Activated CD4-positive, alpha-beta T cell treated with anti-CD3 and anti-CD28 coated beads, Interleukin-2, amount 50 U/mL, for 4 hours (primary cell): Measurements from ENCODE around the gene IL5.
"Not testable (repeated sequence)": the region's sequence is repeated elsewhere in the genome, so short reads cannot be mapped to it uniquely, and the experiment has no call there.

Experiments
- DNase-seq, 2 experiments: peaks; one replicate each; pipeline ENCODE4 v3.0.0-alpha.2; 2020

The IL5 gene

DNA sequence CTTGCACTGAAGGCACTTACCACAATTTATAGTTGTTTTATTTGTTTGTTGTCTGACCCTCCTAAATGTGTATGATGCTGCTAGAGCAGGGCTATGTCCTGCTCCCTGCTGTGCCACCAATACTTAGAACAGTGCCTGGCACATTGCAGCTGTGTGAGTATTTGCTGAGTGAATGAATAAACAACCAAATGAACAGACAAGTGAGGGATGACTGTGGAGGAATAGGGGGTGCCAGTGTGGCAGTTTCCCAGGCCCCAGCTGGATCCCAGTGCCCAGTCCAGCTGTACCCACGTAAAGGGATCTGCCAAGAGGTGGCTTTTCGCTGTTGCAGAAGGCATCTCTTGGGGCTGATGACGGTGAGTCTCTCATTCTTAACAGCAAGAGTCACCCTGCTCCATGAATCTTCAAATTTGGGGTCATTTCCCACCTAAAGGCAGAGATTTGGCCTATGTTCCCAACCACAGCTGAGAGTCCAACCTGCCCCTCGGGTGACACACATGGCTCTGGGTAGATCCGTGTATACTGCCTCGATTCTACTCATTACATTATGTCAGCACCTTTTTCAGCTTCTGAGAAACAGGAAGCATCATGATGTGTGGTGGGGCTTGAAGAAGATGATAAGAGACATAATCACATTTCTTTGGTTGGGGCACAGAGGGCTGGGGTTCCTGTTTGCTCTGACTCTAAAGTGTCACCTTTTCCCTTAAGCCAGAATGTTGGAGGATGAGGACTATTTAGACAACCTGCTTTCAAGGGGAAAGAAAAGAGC is 14.3 kb downstream of the IL5 start:
- DNase-seq = no peak

DNA sequence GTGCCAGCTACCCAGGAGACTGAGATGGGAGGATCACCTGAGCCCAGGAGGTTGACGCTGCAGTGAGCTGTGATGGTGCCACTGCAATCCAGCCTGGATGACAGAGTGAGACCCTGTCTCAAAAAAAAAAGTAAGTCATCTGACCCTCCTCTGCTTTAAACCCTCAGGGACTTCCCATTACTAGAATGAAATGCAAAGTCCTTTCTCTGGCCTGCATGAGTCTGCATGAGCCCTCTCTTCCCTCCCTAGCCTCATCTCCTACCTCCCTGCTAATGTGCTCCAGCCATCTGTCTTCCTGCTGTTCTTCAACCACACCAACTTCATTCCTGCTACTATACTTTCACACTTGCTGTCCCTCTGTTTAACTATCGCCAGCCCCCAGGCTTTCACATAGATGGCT is 15.3 kb downstream of the IL5 start:
- no peak for DNase-seq

DNA sequence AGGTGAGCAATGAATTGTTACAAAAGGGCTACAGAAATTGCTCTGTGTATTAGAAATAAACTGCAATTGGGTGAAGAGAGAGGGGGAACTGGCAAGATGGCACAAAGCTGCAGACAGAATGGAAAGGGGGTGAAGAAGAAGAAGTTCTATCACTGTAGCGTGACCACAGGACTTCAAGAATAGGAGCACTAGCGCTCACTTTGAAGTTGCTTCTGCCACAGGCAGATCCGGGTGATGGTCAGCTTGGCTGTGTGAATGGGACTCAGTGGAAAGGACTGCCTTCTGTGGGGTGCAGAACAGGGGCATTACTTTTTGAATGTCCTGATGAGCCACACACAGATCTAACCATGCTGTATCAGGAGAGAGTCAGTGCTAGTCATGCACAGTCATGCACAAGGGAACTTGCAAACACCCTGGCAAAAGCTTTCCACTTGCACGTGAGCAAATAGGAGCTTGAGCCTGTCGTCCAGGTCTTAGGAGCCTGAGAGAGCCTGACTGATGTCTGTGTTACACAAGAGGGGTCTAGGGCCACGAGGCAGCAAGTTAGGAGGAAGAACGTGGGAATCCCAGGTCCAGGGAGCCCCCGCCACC is 16.3 kb downstream of the IL5 start:
- no peak for DNase-seq

DNA sequence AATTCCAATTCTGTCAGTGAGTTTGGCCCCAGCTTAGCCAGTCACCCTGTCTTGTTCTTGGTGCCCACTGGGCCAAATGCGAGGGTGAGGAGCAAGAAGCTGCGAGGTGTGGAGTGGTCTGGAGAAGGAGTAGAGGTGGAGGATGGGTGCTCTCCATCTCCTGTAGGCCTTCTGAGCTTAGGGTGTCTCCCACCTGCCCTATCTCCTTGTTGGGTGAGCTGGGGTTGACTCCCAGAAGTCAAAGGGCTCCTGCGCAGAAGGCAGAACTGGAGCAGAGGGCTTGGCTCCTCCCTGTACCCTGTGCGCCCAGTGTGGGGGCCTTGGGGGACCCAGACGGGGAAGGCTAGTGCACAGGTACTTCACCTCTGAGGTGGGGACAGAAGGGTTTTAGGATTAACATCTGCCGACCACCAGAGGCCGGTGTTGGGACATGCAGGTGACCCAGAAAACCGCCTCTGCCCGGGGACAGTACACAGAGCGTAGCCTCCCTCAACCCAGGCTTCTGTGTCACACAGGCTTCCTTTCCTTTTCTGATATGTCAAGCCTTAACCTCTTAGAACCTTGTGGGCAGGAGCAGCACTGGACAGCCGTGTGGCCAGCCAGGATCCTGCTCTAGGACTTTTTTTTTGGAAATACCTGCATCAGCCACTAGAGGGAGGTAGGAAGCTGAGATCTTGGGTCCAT is 16.9 kb downstream of the IL5 start:
- peak in 1 of 2 experiments; percentile 4 for DNase-seq

DNA sequence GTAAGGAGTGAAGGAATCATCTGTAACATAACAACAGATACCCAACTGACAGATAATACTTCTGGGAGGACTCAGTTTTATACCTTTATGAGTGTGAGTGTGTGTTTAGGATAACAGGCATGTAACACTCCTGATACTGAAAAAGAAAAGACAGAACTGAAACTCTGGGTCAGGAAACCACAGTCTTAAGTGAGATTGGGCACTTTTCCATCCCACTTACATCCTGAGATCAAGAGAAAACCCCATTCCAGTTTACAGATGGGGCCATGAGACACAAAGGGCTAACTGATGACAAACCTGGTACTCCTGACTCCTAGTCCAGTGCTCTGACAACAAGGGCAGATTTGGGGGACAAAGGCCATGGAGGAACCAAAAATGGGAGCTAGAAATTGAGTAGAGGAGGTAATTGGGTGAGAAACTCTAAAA is 18.0 kb downstream of the IL5 start:
- no peak for DNase-seq

DNA sequence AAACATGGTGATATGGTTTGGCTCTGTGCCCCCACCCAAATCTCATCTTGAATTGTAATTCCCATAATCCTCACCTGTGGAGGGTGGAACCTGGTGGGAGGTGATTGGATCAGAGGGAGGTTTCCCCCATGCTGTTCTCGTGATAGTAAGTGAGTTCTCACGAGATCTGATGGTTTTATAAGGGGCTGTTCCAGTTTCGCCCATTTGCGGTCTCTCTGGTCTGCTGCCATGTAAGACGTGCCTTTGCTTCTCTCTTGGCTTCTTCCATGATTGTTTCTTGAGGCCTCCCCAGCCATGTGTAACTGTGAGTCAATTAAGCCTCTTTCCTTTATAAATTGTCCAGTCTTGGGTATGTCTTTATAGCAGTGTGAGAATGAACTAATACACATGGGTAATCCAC is 18.4 kb downstream of the IL5 start:
- not testable (repeated sequence) for DNase-seq

DNA sequence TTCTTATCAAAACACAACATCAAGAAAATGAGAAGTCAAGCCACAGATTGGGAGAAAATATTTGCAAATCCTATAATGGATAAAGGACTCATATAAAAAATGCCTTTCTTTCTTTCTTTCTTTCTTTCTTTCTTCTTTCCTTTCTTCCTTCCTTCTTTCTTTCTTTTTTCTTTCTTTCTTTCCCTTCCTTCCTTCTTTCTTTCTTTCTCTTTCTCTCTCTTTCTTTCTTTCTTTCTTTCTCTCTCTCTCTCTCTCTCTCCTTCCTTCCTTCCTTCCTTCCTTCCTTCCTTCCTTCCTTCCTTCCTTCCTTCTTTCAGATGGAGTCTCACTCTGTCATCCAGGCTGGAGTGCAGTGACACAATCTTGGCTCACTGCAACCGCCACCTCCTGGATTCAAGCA is 21.3 kb downstream of the IL5 start:
- DNase-seq = not testable (repeated sequence)

DNA sequence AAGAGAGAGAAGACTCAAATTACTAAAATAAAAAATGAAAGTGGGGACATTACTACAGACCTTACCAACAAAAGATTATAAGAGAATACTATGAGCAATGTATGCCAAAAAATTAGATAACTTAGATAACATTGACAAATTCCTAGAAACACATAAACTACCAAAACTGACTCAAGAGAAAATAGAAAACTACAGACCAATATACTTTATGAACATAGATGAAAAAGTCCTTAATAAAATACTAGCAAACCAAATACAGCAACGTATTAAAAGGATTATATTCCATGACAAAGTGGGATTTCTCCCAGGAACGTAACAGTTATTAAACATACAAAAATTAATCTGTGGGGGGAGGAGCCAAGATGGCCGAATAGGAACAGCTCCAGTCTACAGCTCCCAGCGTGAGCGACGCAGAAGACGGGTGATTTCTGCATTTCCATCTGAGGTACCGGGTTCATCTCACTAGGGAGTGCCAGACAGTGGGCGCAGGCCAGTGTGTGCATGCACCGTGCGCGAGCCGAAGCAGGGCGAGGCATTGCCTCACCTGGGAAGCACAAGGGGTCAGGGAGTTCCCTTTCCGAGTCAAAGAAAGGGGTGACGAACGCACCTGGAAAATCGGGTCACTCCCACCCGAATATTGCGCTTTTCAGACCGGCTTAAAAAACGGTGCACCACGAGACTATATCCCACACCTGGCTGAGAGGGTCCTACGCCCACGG is 29.5 kb downstream of the IL5 start:
- not testable (repeated sequence) for DNase-seq

DNA sequence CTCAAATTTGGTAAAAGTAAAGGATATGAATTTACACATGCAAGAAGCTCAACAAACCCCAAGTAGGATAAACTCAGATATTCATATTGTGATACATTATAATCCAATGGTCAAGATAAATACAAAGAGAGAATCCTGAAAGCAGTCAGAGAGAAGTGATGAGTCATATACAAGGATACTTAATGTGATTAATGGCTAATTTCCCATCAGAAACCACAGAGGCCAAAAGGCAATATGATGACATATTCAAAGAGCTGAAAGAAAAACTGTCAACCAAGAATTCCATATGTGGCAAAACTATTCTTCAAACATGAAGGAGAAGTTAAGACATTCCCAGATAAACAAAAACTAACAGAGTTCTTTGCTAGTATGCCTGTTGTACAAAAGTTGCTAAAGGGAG is 33.2 kb downstream of the IL5 start:
- DNase-seq = no peak

DNA sequence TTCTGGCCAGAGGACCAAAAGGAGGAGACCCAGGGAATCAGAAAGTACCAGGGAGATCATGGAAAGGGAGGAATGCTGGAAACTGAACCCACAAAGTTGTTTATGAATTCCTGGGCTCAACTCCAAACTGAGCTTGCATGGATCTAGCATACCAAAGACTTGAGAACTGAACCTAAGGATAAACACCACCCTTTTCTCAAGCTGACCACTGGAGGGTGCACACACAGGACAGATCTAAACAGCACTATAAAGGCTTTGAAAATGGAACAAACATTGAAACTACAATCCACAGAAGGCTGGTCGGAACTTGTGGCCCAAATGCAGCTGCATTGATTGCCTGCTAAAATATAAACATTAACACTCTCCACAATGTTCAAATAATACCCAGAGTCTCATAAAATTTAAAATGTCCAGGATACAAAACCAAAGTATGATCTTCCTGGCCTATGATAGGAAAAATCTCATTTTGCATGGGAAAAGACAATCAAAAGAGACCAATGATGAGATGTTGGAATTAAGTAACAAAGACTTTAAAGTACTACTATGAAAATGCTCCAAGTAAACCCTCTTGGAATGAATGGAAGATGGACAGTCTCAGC is 37.1 kb downstream of the IL5 start:
- DNase-seq = no peak

DNA sequence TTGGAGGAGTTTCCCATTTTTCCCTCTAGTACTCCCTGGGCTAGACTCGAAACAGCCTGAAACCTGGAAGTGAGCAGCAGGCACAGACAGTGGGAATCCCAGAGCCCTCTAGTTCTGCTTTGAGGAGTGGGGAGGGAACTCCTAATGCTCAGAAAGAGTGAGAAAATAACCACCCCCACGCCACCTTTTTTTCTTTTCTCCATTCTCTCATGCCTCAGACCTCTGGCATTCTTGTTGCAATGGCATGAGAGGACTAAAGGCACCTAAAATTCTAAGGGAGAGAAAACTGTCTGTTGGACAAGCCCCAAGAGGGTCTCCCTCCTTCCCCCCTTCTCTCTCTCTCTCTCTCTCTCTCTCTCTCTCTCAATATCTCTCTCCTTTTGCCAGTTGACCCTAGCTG is 37.7 kb downstream of the IL5 start:
- DNase-seq = no peak

DNA sequence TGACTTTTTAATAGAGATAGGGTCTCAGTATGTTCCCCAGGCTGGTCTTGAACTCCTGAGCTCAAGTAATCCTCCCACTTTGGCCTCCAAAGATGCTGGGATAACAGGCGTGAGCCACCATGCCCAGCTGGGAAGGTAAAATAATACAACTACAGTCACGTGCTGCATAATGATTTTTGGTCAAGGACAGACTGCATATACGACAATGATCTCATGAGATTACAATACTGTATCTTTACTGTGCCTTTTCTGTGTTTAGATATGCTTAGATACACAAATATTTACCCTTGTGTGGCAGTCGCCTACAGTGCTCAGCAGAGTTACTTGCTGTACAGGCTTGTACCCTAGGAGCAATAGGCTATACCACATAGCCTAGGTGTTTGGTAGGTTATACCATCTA is 38.6 kb downstream of the IL5 start:
- DNase-seq = no peak

DNA sequence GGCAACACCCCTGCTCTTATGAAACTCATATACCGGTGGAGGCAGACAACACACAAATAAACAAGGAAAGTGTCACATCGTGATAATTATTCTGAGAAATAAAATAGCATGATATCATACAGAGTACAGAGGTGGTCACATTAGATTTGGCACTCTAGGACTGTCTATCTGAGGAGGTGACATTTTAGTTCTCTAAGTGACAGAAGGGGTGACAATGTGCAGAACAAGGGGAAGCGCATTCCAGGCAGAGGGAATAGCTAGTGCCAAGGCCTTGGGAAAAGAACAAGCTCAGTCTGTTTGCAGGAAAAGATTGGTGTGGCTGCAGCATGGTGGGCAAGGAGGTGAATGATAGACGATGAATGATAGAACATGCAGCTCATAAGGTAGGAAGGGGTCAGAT is 40.1 kb downstream of the IL5 start:
- DNase-seq = no peak

DNA sequence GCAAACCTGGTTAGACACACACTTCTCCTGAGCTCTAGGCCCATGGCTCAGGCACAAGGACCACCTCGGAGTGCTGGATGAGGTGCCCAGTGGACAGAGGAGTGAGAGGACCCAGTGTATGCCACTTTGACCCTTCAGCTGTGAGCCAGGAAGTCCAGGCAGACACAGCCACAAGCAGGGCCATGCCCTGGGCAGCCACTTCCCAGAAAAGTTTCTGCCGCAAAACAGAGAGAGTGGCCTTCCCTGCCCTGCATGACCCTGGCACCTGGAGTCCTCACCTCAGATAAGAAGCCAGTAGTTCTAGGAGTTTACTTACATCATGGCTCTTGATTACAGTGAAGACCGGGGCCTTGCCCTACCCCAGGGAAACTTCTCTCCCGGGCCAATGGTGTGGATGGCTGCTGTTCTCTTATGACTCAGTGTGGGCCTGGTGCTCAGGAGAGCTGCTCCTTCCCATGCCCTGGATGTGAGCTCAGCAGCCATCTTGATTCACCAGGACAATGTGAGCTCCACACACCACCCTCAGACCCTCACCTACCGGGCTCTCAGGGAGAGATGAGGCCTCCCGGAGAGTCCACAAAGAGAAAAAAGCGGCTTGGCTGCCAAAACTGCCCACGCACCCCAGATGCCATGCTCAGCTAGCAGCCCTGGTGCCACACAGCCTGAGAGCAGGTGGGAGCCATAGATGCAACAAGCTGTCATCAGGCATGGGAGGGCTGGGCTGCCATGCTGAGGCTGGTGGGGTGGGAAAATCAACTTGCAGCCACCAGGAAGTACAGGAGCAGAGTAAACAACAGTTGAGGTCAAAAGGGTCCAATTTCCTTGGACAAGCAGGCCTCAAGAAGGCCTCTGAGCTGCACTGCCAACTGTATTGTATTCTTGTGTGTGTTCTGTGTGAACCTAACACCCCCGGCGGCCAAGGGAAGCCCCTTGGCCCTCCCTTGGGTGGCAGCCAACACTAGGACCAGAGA is 41.1 kb downstream of the IL5 start:
- DNase-seq = no peak

DNA sequence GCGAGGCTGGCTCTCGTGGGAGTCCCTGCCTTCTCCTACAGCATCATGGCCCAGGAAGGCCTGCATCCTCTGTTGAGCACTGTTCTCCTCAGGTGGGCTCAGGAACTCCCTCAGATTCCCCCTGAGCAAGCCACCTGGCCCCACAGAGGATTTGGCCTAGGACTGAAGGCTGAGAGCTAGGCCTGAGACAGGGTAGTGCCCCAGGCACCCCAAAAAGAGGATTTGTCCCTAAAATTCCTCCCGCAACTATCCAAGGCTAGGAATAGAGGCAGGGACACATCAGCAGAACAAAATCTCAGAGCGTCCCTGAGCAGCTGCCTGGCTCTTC is 41.7 kb downstream of the IL5 start:
- DNase-seq = no peak

DNA sequence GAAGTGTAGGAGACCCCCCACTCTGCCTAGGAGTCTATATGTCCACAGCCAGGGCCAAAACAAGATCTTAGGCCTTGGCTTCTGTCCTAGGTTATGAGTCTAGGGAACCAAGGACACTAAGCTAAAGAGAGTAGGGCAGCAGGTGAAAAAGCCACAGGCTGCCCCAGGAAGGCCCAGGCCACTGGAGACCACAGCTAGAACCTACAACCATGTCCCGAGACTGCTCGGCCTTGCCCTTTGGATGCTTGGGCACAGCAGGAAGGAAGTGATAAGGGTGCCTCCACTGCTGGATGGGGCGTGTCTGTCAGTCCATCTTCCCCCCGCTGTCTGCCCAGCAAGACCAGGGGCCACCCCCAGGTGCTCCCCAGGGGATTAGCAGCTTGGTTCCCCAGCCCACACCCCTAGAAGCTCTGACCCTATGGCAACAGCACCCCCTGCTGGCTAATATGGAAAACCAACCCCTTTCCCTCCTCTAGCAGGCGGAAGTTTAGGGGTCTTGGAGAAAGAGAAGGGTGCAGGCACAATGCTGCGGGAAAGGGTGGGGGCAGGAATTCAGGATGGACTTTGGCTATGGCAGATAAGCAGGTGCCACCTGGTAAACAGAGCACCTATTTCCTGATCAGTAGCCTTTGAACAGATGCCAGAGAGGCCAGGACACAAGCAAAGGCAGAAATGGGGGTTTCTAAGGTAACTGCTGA is 42.2 kb downstream of the IL5 start:
- DNase-seq = peak; percentile 73 to 74

DNA sequence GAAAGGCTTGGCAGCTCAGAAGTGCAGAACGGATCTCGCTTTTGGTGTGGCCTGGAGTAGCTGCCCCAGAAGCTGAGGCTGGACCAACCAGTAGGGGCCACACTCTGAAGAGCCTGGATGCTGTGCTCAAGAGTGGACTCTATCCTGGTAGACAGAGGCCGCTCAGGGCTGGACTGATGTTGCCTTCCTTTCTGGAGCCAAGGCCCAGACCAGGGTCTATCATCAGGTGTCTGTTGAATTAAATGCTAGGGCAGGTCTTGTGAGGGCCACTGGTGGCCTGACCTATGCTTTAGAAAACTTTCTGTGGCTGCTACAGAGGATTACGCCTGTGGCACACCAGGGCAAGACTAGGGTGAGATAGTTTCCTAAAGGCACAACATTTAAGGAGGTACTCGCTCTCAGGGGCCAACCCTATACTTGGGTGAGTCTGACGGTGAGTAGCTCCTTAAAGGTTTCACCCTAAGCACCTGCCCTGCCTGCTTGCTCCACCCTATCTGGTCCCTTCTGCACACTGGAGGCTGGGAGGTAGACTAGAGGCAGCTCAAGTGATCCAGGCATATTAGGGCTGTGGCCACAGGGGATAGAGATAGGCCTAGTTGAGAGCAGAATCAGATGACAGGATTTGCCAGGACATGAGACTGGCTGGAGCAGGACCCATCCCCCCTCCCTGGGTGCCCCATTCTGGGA is 42.9 kb downstream of the IL5 start:
- DNase-seq = no peak

DNA sequence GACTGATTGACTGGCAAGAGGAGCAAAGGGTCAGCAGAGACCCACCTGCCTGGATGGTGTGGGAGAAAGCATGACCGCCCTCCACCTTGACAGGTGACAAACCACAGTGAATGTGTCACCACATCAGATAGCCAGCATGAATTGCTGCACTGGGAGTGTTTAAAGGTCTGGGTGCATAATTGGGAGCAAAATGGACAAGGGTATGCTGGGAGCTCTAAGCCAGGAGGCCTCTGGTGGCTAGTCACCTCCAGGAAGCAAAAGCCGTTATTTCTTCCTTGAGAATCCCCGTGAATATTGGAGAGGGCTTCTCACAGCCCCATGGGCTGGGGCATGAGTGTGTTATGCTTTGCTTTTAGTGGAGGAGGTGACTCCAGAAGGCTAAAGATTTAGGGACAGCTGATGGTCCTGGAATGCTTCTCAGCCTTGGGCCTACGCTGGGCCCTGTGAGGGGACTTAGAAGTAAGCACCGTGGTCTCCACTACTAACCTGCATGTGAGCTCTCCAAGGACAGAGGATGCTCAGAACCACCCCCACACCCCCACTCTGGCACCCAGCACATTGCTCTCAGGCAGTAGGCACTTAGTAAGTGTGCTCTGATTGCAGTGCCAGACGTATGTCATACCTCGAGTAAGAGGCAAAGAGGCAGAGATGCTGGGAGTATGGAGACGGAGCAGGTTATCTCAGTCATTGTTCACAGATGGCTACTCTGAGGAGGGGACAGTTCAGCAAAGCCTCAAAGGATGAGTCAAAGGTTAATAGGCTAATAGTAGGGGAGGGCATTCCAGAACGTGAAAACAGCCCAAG is 43.7 kb downstream of the IL5 start:
- DNase-seq = no peak

DNA sequence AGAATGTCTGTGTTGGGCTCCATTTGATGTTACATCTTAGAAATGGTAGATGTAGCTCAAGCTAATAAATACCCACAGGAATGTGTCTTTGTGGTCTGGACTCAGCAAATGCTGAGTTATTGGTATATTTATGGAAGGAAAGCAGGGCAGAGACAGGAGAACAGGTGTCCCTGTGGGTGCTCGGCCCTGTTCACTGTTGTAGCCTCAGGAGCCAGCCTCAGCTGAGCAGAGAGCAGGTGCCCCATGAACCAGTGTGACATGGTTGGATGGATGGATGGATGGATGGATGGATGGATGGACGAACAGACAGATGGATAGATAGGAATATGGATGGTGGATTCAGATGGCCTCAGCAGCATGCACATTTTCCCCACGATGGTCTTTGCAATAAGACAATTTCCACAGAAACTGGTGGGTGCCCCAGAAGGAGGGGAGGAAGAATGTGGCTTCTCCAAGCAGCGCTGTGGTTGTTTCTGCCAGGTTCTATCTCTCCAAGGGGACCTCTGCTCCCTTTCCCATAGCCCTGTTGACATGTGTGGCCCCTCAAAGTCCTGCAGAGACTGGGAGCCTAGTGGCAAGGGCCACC is 44.5 kb downstream of the IL5 start:
- DNase-seq = no peak

DNA sequence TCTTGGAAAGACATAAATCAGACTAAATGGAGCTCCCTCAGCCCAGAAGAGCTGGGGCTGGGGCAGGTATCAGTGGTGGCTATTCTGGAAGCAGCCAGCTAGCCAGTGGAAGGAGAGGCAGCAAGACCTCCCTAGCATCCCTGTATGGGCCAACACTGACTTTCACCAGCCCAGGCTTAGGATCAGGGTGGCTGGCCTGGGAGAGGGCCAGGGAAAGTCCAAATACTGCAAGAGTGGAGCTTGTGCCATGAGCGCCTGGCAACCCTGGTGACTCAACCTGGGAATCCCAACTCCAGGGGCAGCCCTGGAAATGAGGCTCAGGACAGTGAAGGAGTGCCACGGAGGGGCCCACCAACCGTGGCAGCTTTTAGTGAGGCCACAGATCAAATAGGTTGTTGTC is 45.2 kb downstream of the IL5 start:
- no peak for DNase-seq
